DND-41 (cell line): ENCODE data around the gene GGT5.

ENCODE experiments used
- ATAC-seq: fragments of 200-7000 bp; cut with Tn5 transposase; 3 replicates; pipeline ENCODE4 v1.9.1; 2021; ENCODE audit warnings: low read depth; ENCODE audit not compliant: insufficient read depth
- DNase-seq: peaks from one replicate; pipeline ENCODE4 v3.0.0-alpha.2; 2020
- H2AFZ ChIP-seq: 2 replicates; pipeline ENCODE4 v1.6.0; 2012; ENCODE audit warnings: low read depth, low read length
- H3K27ac ChIP-seq: 2 replicates; pipeline ENCODE4 v1.5.1; 2012; ENCODE audit warnings: low read length, inconsistent platforms
- H3K27me3 ChIP-seq: fragments of 200-600 bp; sonication (generic); 2 replicates; pipeline ENCODE4 v1.6.0; 2012; ENCODE audit warnings: low read length, mild to moderate bottlenecking, inconsistent platforms; ENCODE audit not compliant: insufficient read depth, poor library complexity
- H3K36me3 ChIP-seq: 2 replicates; pipeline ENCODE4 v1.5.1; 2012; ENCODE audit warnings: low read length, inconsistent platforms; ENCODE audit not compliant: insufficient read depth
- H3K4me1 ChIP-seq: 2 replicates; pipeline ENCODE4 v1.5.1; 2012; ENCODE audit warnings: mild to moderate bottlenecking, low read length; ENCODE audit not compliant: insufficient read depth
- H3K4me2 ChIP-seq: 2 replicates; pipeline ENCODE4 v1.6.0; 2012; ENCODE audit warnings: mild to moderate bottlenecking, moderate library complexity, low read length, inconsistent platforms; ENCODE audit not compliant: insufficient read depth
- H3K4me3 ChIP-seq, 2 experiments: fragments of 200-600 bp in 1 of 2; shearing (Covaris generic) in 1 of 2; 2 replicates each; pipeline ENCODE4 v1.5.1; 2012 to 2016; ENCODE audit warnings: inconsistent platforms in 2 of 2, low read length in 2 of 2, mild to moderate bottlenecking in 2 of 2, low read depth in 1 of 2, moderate library complexity in 1 of 2
- H3K79me2 ChIP-seq: 2 replicates; pipeline ENCODE4 v1.6.0; 2012; ENCODE audit warnings: low read length, inconsistent platforms; ENCODE audit not compliant: insufficient read depth
- H3K9ac ChIP-seq: 2 replicates; pipeline ENCODE4 v1.6.0; 2012; ENCODE audit warnings: low read depth, mild to moderate bottlenecking, inconsistent platforms, low read length, moderate library complexity
- H3K9me3 ChIP-seq: 2 replicates; pipeline ENCODE4 v1.5.1; 2012; ENCODE audit warnings: low read length, moderate library complexity, mild to moderate bottlenecking, inconsistent platforms; ENCODE audit not compliant: insufficient read depth, severe bottlenecking
- H4K20me1 ChIP-seq: 2 replicates; pipeline ENCODE4 v1.6.0; 2012; ENCODE audit warnings: low read length; ENCODE audit not compliant: insufficient read depth
- EZH2 ChIP-seq: IDR thresholded peaks from 3 replicates; pipeline ENCODE4 v1.6.1; 2012; ENCODE audit warnings: borderline replicate concordance, low read depth, mild to moderate bottlenecking, moderate library complexity, low read length, inconsistent platforms; ENCODE audit not compliant: severe bottlenecking
- TF ChIP-seq, protein P1 (sequence below): IDR thresholded peaks from 2 replicates; pipeline ENCODE4 v1.5.1; 2012; ENCODE audit warnings: borderline replicate concordance, low read length, moderate library complexity, mild to moderate bottlenecking; ENCODE audit not compliant: poor library complexity, severe bottlenecking; ENCODE audit errors: extremely low read depth

GGT5 gene

DNA sequence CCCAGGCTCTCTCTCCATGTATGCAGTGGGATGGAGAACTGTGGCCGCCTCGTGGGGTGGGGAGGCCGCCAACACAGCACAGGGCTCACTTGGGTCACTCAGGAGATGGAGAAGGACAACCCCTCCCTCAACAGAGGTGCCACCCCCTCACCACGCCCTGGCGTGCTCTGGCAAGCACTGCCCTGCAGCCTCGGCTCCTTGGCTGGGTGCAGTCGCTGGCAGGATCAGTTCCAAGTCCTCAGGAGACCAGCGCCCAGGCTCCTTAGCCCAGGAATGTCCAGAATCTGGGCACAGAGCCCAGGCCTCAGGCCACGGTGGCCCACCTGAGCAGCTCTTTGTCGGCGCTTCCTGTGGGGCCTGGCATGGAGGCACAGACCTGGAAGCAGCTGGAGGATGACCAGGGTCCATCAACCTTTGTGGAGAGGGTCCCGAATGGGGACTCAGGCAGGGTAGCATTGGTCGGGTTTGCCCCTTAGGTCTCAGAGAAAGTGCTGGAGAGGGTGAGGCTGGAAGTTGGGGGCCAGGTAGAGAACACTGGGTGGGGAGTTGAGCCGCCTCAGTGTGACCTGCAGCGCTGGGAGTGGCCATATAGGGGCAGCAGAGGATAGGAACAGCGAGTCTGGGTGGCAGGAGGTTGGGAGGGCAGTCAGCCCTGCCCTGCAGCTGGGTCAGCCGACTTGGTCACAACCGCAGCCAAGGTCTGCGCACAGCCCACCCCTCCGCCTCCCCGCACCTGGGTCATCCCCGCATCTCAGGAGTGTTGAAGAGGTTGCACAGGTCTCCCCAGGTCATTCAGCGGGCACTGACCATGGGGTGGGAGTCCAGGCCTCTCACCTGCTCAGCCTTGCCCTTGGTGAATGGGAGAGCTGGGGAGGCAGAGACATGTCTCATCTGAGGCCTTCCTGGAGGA is 55.4 kb downstream of the GGT5 start:
- Histone ChIP-seq H2AFZ (no peak overlapping the region), H3K4me2 (no peak overlapping the region), H3K4me1 (no peaks in the 10 kb centered on the region), H3K27ac (no peak overlapping the region), H3K9me3 (no peaks in the 10 kb centered on the region), H3K4me3 (no peak overlapping the region), H3K79me2 (no peaks in the 10 kb centered on the region), H3K36me3 (no peaks in the 10 kb centered on the region), H3K27me3 (no peaks in the 10 kb centered on the region), H4K20me1 (peaks cover 6% of the 10 kb centered on the region; the same call in 1 of the 2 replicates), H3K9ac (no peak overlapping the region)
- TF ChIP-seq, protein P1, sequence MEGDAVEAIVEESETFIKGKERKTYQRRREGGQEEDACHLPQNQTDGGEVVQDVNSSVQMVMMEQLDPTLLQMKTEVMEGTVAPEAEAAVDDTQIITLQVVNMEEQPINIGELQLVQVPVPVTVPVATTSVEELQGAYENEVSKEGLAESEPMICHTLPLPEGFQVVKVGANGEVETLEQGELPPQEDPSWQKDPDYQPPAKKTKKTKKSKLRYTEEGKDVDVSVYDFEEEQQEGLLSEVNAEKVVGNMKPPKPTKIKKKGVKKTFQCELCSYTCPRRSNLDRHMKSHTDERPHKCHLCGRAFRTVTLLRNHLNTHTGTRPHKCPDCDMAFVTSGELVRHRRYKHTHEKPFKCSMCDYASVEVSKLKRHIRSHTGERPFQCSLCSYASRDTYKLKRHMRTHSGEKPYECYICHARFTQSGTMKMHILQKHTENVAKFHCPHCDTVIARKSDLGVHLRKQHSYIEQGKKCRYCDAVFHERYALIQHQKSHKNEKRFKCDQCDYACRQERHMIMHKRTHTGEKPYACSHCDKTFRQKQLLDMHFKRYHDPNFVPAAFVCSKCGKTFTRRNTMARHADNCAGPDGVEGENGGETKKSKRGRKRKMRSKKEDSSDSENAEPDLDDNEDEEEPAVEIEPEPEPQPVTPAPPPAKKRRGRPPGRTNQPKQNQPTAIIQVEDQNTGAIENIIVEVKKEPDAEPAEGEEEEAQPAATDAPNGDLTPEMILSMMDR = peak; percentile 87
- no peak for TF ChIP-seq EZH2
- DNase-seq (peak; percentile 59), ATAC-seq (peak; percentile 80)

DNA sequence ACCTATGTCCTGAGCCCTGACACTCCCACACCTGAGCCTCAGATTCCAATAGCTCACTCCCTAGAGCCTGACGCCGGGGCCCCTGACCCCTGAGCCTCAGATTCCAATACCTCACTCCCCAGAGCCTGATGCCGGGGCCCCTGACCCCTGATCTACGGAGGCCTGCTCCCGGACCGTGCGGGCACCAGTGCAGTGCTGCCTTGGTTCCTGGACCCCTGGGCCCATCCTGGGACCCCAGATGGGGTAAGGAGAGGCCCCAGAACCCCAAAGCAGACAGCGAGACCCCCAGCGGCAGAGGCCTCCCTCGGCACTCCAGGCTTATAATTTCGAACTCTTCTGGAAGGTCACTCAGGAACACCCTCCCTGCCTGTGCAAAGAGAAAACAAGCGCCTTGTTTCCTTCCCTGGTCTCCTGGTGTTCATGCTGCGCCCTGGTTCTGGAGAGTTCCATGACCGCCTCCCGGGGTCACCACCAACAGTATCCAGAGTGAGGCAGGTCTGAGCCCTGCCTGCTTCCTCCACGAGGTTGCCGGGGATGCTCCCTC is 56.1 kb downstream of the GGT5 start:
- Histone ChIP-seq H3K4me2 (no peak overlapping the region), H3K27ac (no peak overlapping the region), H3K4me3 (no peak overlapping the region), H3K4me1 (no peaks in the 10 kb centered on the region), H2AFZ (no peak overlapping the region), H4K20me1 (peaks cover 6% of the 10 kb centered on the region; the same call in 1 of the 2 replicates), H3K36me3 (no peaks in the 10 kb centered on the region), H3K27me3 (no peaks in the 10 kb centered on the region), H3K9ac (no peak overlapping the region), H3K9me3 (no peaks in the 10 kb centered on the region), H3K79me2 (no peaks in the 10 kb centered on the region)
- TF ChIP-seq EZH2 = no peak
- TF ChIP-seq, protein P1 = no peak
- ATAC-seq (no peak), DNase-seq (no peak)

DNA sequence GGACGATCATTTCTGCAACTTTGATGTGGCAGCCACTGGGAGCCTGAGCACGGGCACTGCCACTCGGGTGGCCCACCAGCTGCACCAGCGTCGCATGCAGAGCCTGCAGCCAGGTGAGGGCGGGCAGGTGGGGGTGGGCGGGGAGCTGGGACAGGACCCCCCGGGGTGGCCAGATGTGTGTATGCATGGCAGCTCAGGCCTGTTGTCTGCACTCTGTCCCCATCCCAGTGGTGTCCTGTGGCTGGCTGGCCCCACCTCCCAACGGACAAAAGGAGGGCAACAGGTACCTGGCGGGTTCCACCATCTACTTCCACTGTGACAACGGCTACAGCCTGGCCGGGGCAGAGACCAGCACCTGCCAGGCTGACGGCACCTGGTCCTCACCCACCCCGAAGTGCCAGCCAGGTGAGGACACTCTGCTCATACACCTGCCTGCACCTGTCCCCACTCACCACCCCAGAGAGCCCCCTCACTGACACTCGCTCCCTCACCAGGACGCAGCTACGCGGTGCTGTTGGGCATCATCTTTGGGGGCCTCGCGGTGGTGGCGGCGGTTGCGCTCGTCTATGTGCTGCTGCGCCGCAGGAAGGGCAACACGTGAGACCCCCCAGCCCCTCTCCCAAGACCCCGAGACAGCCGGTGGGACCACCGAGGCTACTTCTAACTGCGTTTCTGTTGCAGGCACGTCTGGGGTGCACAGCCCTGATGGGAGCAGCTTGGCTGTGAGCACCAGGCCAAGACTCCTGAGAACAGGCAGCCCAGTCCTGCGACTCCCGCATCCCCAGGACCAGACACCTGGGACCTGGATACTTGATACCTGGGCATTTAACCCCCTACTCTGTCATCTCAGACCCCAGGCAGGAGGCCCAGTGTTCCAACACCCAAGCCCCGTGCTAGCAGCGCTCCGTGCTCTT is 56.9 kb downstream of the GGT5 start:
- no peaks in the 10 kb centered on the region for H3K36me3 ChIP-seq
- no peak overlapping the region for H2AFZ ChIP-seq
- no peak overlapping the region for H3K4me3 ChIP-seq
- H3K9me3 ChIP-seq = no peaks in the 10 kb centered on the region
- no peak overlapping the region for H3K4me2 ChIP-seq
- H3K4me1 ChIP-seq = no peaks in the 10 kb centered on the region
- no peaks in the 10 kb centered on the region for H3K79me2 ChIP-seq
- DNase-seq = no peak
- TF ChIP-seq EZH2 = no peak
- TF ChIP-seq, protein P1 = no peak
- H3K27ac ChIP-seq = no peak overlapping the region
- H4K20me1 ChIP-seq = peaks cover 6% of the 10 kb centered on the region; the same call in 1 of the 2 replicates
- no peak overlapping the region for H3K9ac ChIP-seq
- H3K27me3 ChIP-seq = no peaks in the 10 kb centered on the region
- no peak for ATAC-seq
